Bronchial smooth muscle cell (primary cell): ENCODE measurements around the gene ZSWIM7. TPM values are rescaled to one million over a fixed set of nuclear protein-coding genes. Genes with fewer than 3 reads are reported as not detected.

Experiments used
- total RNA-seq: library from RNA; depleted of rRNA; stranded (reverse); fragments of >200 nt; gene quantifications from 2 replicates; pipeline ENCODE4 v1.2.1, GENCODE V29; 2014

ZSWIM7 gene, protein sequence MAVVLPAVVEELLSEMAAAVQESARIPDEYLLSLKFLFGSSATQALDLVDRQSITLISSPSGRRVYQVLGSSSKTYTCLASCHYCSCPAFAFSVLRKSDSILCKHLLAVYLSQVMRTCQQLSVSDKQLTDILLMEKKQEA
- 16.1 and 16.5 TPM in 2 replicates for total RNA-seq

DNA sequence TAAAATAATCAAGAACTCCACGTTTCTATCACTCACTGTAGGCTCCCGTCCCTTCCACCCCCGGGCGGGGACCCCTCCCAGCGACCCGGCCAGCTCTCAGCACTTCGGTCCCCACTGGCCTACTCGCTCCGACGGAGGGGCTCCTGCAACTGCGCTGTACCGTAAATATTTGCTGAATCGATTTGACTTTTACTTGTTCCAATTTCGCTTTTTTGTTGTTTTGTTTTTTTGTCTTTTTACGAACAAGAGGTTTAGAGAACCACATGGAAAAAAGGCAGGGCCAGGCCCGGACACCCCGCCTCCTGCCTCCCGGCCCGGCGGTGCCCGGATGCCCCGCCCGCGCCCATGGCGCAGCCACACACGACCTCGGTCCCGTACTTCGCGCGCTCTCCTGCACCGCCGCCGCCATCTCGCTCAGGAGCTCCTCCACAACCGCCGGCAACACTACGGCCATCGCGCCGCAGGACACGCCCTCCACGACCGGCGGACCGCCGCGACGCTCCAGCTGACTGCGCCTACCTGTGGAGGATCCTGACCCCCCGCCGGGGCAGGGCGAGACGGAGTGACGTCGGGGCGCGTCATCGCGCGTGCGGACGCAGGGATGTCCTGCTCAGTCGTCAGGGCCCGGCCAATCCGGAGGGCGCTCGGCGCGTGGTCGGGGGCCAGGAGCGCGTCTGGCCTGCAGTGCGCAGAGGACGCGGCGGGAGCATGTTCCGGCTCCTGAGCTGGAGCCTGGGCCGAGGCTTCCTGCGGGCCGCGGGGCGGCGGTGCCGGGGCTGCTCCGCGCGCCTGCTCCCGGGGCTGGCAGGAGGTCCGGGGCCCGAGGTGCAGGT, at the start of gene ZSWIM7, which contains the start of gene TTC19:
Gene ZSWIM7, minus strand, starts transcription at position 564 of the 833 bp plus-strand sequence. Its CDS starts 110 bp downstream, at position 454.
Gene TTC19, plus strand, starts transcription at position 684 of the 833 bp plus-strand sequence. Its CDS starts 25 bp downstream, at position 709.

DNA sequence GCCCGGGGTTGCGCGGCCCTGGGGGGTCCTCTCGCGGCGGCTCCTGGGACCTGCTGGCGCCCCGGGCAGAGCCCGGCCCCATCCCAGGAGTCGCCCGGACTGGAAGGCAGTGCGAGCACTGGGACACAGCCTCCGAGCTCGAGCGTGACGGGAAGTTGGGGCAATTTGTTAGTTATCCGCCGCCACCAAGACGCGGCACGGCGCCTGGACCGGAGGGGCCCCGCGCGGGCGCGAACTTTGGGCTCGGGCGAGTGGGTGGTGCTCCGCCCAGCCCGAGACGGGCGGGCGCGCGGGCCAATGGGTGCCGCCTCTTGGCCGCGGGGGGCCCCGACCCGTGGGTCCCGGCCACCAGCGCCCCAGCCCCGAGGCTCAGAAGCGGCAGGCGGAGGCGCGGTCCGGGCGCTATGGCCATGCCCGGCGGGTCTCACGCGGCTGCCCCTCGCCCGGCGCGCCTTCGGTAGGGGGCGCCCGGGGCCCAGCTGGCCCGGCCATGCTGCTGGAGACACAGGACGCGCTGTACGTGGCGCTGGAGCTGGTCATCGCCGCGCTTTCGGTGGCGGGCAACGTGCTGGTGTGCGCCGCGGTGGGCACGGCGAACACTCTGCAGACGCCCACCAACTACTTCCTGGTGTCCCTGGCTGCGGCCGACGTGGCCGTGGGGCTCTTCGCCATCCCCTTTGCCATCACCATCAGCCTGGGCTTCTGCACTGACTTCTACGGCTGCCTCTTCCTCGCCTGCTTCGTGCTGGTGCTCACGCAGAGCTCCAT, 54.6 kb downstream of the ZSWIM7 start, which contains the start of gene ADORA2B:
Gene ADORA2B, plus strand, starts transcription at position 372 of the 768 bp plus-strand sequence. Its CDS starts 119 bp downstream, at position 491.

Other genes with a start within 250 kb of the ZSWIM7 start
- gene ADORA2B, start 54.6 kb downstream of the ZSWIM7 start, total RNA-seq, result 12.9 and 22.0 TPM in 2 replicates
- gene TTC19, start 120 bp upstream of the ZSWIM7 start, total RNA-seq, result 19.1 and 23.6 TPM in 2 replicates
- gene NCOR1, start 215.8 kb upstream of the ZSWIM7 start, total RNA-seq, result 57.8 and 69.3 TPM in 2 replicates
- gene PIGL, start 217.5 kb upstream of the ZSWIM7 start, total RNA-seq, result 17.2 and 19.1 TPM in 2 replicates